Measurements from ENCODE around the gene SLC9A3.

SLC9A3 gene

GRCh38 chr5:470961-471749, 53.1 kb downstream of the SLC9A3 start:
- no peak overlapping the region for H3K9ac ChIP-seq (ENCODE audit: low read length)
- H3K27ac ChIP-seq (ENCODE audit: low read depth, low read length): no peak overlapping the region
- H3K9me3 ChIP-seq (ENCODE audit: insufficient read depth, low read depth, low read length): peaks cover 5% of the 10 kb centered on the region
- peaks cover 13% of the 10 kb centered on the region in 2 experiments for H3K4me1 ChIP-seq (ENCODE audit: control insufficient read depth in 1 of 2, insufficient read depth in 2 of 2, low read length in 2 of 2)
- peaks cover 13 to 21% of the 10 kb centered on the region in 2 experiments for H3K36me3 ChIP-seq (ENCODE audit: control insufficient read depth in 1 of 2, insufficient read depth in 2 of 2, low read length in 2 of 2)
- H2AFZ ChIP-seq (ENCODE audit: insufficient read depth, low read length, poor library complexity): no peak overlapping the region
- peaks cover 16% of the 10 kb centered on the region for H3K79me1 ChIP-seq (ENCODE audit: low read length)
- no peak overlapping the region for H4K8ac ChIP-seq (ENCODE audit: low read depth, low read length)
- no peak overlapping the region for H2BK12ac ChIP-seq (ENCODE audit: low read length)
- no peak overlapping the region for H4K91ac ChIP-seq (ENCODE audit: low read depth, low read length)
- H3K18ac ChIP-seq (ENCODE audit: low read length): no peak overlapping the region
- WGBS (ENCODE audit: extremely low coverage, insufficient coverage, insufficient read length): no CpG with 5 or more reads among the region's 31 CpGs
- H2AK5ac ChIP-seq (ENCODE audit: low read length): no peak overlapping the region
- DNase-seq: no peak
- no peak overlapping the region for H3K4ac ChIP-seq (ENCODE audit: low read depth, low read length)
- H3K79me2 ChIP-seq (ENCODE audit: control insufficient read depth, insufficient read depth, low read length, poor library complexity): peaks cover 11% of the 10 kb centered on the region
- no peak overlapping the region for H3K14ac ChIP-seq (ENCODE audit: low read length)
- H2BK120ac ChIP-seq (ENCODE audit: insufficient read depth, low read length, poor library complexity): no peak overlapping the region
- no peak overlapping the region for H4K12ac ChIP-seq (ENCODE audit: low read depth, low read length)
- H3K27me3 ChIP-seq (ENCODE audit: insufficient read depth, low read length): peaks cover 6% of the 10 kb centered on the region
- H3K23ac ChIP-seq (ENCODE audit: low read length): no peak overlapping the region
- no peak overlapping the region for H2BK5ac ChIP-seq (ENCODE audit: low read depth, low read length, poor library complexity)
- H3K4me2 ChIP-seq (ENCODE audit: low read length): no peak overlapping the region
- no peak overlapping the region for H3K4me3 ChIP-seq (ENCODE audit: low read depth, low read length)

GRCh38 chr5:469752-470483, 54.3 kb downstream of the SLC9A3 start:
- Histone ChIP-seq H3K36me3 (ENCODE audit: control insufficient read depth in 1 of 2, insufficient read depth in 2 of 2, low read length in 2 of 2) (peaks cover 24 to 32% of the 10 kb centered on the region in 2 experiments), H3K9me3 (ENCODE audit: insufficient read depth, low read depth, low read length) (peaks cover 4% of the 10 kb centered on the region), H3K79me2 (ENCODE audit: control insufficient read depth, insufficient read depth, low read length, poor library complexity) (peaks cover 11% of the 10 kb centered on the region), H3K79me1 (ENCODE audit: low read length) (peaks cover 16% of the 10 kb centered on the region), H2BK12ac (ENCODE audit: low read length) (no peak overlapping the region), H4K12ac (ENCODE audit: low read depth, low read length) (no peak overlapping the region), H3K4me1 (ENCODE audit: control insufficient read depth in 1 of 2, insufficient read depth in 2 of 2, low read length in 2 of 2) (peaks cover 10 to 11% of the 10 kb centered on the region in 2 experiments), H3K4me2 (ENCODE audit: low read length) (no peak overlapping the region), H3K23ac (ENCODE audit: low read length) (no peak overlapping the region), H3K4me3 (ENCODE audit: low read depth, low read length) (no peak overlapping the region), H4K8ac (ENCODE audit: low read depth, low read length) (no peak overlapping the region), H3K14ac (ENCODE audit: low read length) (no peak overlapping the region), H2AFZ (ENCODE audit: insufficient read depth, low read length, poor library complexity) (no peak overlapping the region), H2BK120ac (ENCODE audit: insufficient read depth, low read length, poor library complexity) (no peak overlapping the region), H2AK5ac (ENCODE audit: low read length) (no peak overlapping the region), H3K18ac (ENCODE audit: low read length) (no peak overlapping the region), H4K91ac (ENCODE audit: low read depth, low read length) (no peak overlapping the region), H3K27me3 (ENCODE audit: insufficient read depth, low read length) (peaks cover 3% of the 10 kb centered on the region), H2BK5ac (ENCODE audit: low read depth, low read length, poor library complexity) (no peak overlapping the region), H3K9ac (ENCODE audit: low read length) (no peak overlapping the region), H3K4ac (ENCODE audit: low read depth, low read length) (no peak overlapping the region), H3K27ac (ENCODE audit: low read depth, low read length) (no peak overlapping the region)
- DNase-seq: no peak
- no CpG with 5 or more reads among the region's 19 CpGs for WGBS (ENCODE audit: extremely low coverage, insufficient coverage, insufficient read length)

GRCh38 chr5:468401-468800, 55.8 kb downstream of the SLC9A3 start:
- H3K9me3 ChIP-seq (ENCODE audit: insufficient read depth, low read depth, low read length): peaks cover 2% of the 10 kb centered on the region
- H3K23ac ChIP-seq (ENCODE audit: low read length): no peak overlapping the region
- no peak overlapping the region for H3K18ac ChIP-seq (ENCODE audit: low read length)
- no peak overlapping the region for H4K8ac ChIP-seq (ENCODE audit: low read depth, low read length)
- peaks cover 6 to 8% of the 10 kb centered on the region in 2 experiments for H3K4me1 ChIP-seq (ENCODE audit: control insufficient read depth in 1 of 2, insufficient read depth in 2 of 2, low read length in 2 of 2)
- H3K14ac ChIP-seq (ENCODE audit: low read length): no peak overlapping the region
- no peak overlapping the region for H3K27ac ChIP-seq (ENCODE audit: low read depth, low read length)
- no peak overlapping the region for H3K4me3 ChIP-seq (ENCODE audit: low read depth, low read length)
- H4K12ac ChIP-seq (ENCODE audit: low read depth, low read length): no peak overlapping the region
- H2AK5ac ChIP-seq (ENCODE audit: low read length): no peak overlapping the region
- H3K79me2 ChIP-seq (ENCODE audit: control insufficient read depth, insufficient read depth, low read length, poor library complexity): peaks cover 9% of the 10 kb centered on the region
- H3K27me3 ChIP-seq (ENCODE audit: insufficient read depth, low read length): no peaks in the 10 kb centered on the region
- H3K9ac ChIP-seq (ENCODE audit: low read length): no peak overlapping the region
- WGBS (ENCODE audit: extremely low coverage, insufficient coverage, insufficient read length): no CpG with 5 or more reads among the region's 6 CpGs
- no peak overlapping the region for H2AFZ ChIP-seq (ENCODE audit: insufficient read depth, low read length, poor library complexity)
- no peak overlapping the region for H2BK120ac ChIP-seq (ENCODE audit: insufficient read depth, low read length, poor library complexity)
- H2BK12ac ChIP-seq (ENCODE audit: low read length): no peak overlapping the region
- H3K36me3 ChIP-seq (ENCODE audit: control insufficient read depth in 1 of 2, insufficient read depth in 2 of 2, low read length in 2 of 2): peaks cover 34 to 44% of the 10 kb centered on the region in 2 experiments
- no peak for DNase-seq
- no peak overlapping the region for H4K91ac ChIP-seq (ENCODE audit: low read depth, low read length)
- H3K79me1 ChIP-seq (ENCODE audit: low read length): peaks cover 10% of the 10 kb centered on the region
- no peak overlapping the region for H2BK5ac ChIP-seq (ENCODE audit: low read depth, low read length, poor library complexity)
- H3K4ac ChIP-seq (ENCODE audit: low read depth, low read length): no peak overlapping the region
- H3K4me2 ChIP-seq (ENCODE audit: low read length): no peak overlapping the region

- Histone ChIP-seq H3K36me3 (ENCODE audit: control insufficient read depth in 1 of 2, insufficient read depth in 2 of 2, low read length in 2 of 2) (peaks cover 40 to 54% of the 10 kb centered on the region in 2 experiments), H3K79me1 (ENCODE audit: low read length) (no peaks in the 10 kb centered on the region)
- no peak for DNase-seq
Measured at GRCh38 chr5:466661-467310, 57.5 kb downstream of the SLC9A3 start.

More at GRCh38 chr5:466661-467310, 57.5 kb downstream of the SLC9A3 start:
- Histone ChIP-seq H3K9me3 (ENCODE audit: insufficient read depth, low read depth, low read length) (peaks cover 2% of the 10 kb centered on the region), H3K27me3 (ENCODE audit: insufficient read depth, low read length) (no peaks in the 10 kb centered on the region), H3K23ac (ENCODE audit: low read length) (no peak overlapping the region), H3K4me2 (ENCODE audit: low read length) (no peak overlapping the region), H3K14ac (ENCODE audit: low read length) (no peak overlapping the region), H3K79me2 (ENCODE audit: control insufficient read depth, insufficient read depth, low read length, poor library complexity) (no peaks in the 10 kb centered on the region), H3K9ac (ENCODE audit: low read length) (no peak overlapping the region), H4K91ac (ENCODE audit: low read depth, low read length) (no peak overlapping the region), H3K4ac (ENCODE audit: low read depth, low read length) (no peak overlapping the region), H2AFZ (ENCODE audit: insufficient read depth, low read length, poor library complexity) (no peak overlapping the region), H4K8ac (ENCODE audit: low read depth, low read length) (no peak overlapping the region), H2AK5ac (ENCODE audit: low read length) (no peak overlapping the region), H3K4me3 (ENCODE audit: low read depth, low read length) (no peak overlapping the region), H2BK12ac (ENCODE audit: low read length) (no peak overlapping the region), H3K4me1 (ENCODE audit: control insufficient read depth in 1 of 2, insufficient read depth in 2 of 2, low read length in 2 of 2) (no peaks in the 10 kb centered on the region), H2BK120ac (ENCODE audit: insufficient read depth, low read length, poor library complexity) (no peak overlapping the region), H3K18ac (ENCODE audit: low read length) (no peak overlapping the region), H2BK5ac (ENCODE audit: low read depth, low read length, poor library complexity) (no peak overlapping the region), H4K12ac (ENCODE audit: low read depth, low read length) (no peak overlapping the region), H3K27ac (ENCODE audit: low read depth, low read length) (no peak overlapping the region)
- no CpG with 5 or more reads among the region's 30 CpGs for WGBS (ENCODE audit: extremely low coverage, insufficient coverage, insufficient read length)
